ENCODE results near the gene RTKN. TPM values are rescaled to one million over a fixed set of nuclear protein-coding genes. Genes with fewer than 3 reads are reported as not detected.
A peak's percentile ranks its signal among the peaks of the same experiment; 100 is the strongest.

RTKN gene
- total and polyA plus RNA-seq, 2 of the 13 experiments (the other 11 are each of a cell fraction or from before 2014, with no cell fraction given) = 159 to 166 TPM

GRCh38 chr2:74415762-74416395, 25.9 kb downstream of the RTKN start:
- Histone ChIP-seq H3K27ac (ENCODE audit: extremely low read length, insufficient read depth, low read length) (no peak overlapping the region), H4K20me1 (ENCODE audit: insufficient read depth, low read length) (no peaks in the 10 kb centered on the region), H2AFZ (ENCODE audit: low read length) (no peak overlapping the region), H3K9me3 (ENCODE audit: low read length) (no peaks in the 10 kb centered on the region), H3K4me1 (ENCODE audit: insufficient read depth, low read length) (peaks cover 36% of the 10 kb centered on the region), H3K4me3 (replicated peaks in 1 of 3; ENCODE audit: insufficient read depth in 1 of 3, low read depth in 2 of 3, low read length in 3 of 3) (no peak overlapping the region), H3K9ac (ENCODE audit: insufficient read depth, low read depth, low read length) (no peak overlapping the region), H3K4me2 (ENCODE audit: low read depth, low read length) (no peak overlapping the region), H3K79me2 (ENCODE audit: insufficient read depth, low read length) (no peaks in the 10 kb centered on the region), H3K27me3 (ENCODE audit: control insufficient read depth in 1 of 2, insufficient read depth in 2 of 2, low read length in 2 of 2) (peaks cover 0 to 10% of the 10 kb centered on the region in 2 experiments; a peak in 3 of 5 replicates), H3K36me3 (replicated peaks in 1 of 2; ENCODE audit: control insufficient read depth in 1 of 2, insufficient read depth in 2 of 2, low read length in 2 of 2) (no peaks in the 10 kb centered on the region)
- no TSS peak for BruUV-seq (replicated peaks)
- ChIA-PET CTCF (ENCODE audit: low intra/inter-chr PET ratio, low total read pairs) (no interaction called here), POLR2A (no interaction called here)
- intact Hi-C loops (cut with micrococcal nuclease; ENCODE audit: unreplicated experiment) = no loop called here
- ATAC-seq = no peak
- 63% methylated on average over 35 of the region's 35 CpGs for WGBS (ENCODE audit: low lambda C conversion rate)
- in situ Hi-C loops (cut with HindIII; ENCODE audit: extremely low pct_ligation_motif_present, low pct_unique_long_range_greater_than_20kb) = no loop called here
- FAIRE-seq = no peak
- DNase-seq (ENCODE audit: low spot score) = no peak
- TF ChIP-seq PRDM4 (CRISPR knock-in tag; IDR thresholded peaks at IDR 0.05; ENCODE audit: borderline replicate concordance) = no peak
- TF ChIP-seq, protein P1, sequence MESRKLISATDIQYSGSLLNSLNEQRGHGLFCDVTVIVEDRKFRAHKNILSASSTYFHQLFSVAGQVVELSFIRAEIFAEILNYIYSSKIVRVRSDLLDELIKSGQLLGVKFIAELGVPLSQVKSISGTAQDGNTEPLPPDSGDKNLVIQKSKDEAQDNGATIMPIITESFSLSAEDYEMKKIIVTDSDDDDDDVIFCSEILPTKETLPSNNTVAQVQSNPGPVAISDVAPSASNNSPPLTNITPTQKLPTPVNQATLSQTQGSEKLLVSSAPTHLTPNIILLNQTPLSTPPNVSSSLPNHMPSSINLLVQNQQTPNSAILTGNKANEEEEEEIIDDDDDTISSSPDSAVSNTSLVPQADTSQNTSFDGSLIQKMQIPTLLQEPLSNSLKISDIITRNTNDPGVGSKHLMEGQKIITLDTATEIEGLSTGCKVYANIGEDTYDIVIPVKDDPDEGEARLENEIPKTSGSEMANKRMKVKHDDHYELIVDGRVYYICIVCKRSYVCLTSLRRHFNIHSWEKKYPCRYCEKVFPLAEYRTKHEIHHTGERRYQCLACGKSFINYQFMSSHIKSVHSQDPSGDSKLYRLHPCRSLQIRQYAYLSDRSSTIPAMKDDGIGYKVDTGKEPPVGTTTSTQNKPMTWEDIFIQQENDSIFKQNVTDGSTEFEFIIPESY (CRISPR knock-in tag; IDR thresholded peaks at IDR 0.05) = no peak
- TF ChIP-seq ZNF776 (CRISPR knock-in tag; IDR thresholded peaks at IDR 0.05) = 0 out of 2 replicates have a peak, but pooled peaks have one; percentile 51
- no peak for TF ChIP-seq ZBTB21 (CRISPR knock-in tag; IDR thresholded peaks at IDR 0.05)
- 0 out of 2 replicates have a peak, but pooled peaks have one; percentile 30 for TF ChIP-seq ZKSCAN1 (IDR thresholded peaks at IDR 0.05; ENCODE audit: low read length)
- TF ChIP-seq HNRNPLL (IDR thresholded peaks at IDR 0.05; ENCODE audit: low read depth, low read length, poor library complexity, severe bottlenecking) = peak; percentile 19
- no peak for TF ChIP-seq ZNF574 (CRISPR knock-in tag; IDR thresholded peaks at IDR 0.05)
